Retinal pigment epithelial cell (primary cell): ENCODE data around the gene WWOX.

Experiments used
- DNase-seq: peaks from one replicate; pipeline ENCODE4 v3.0.0-alpha.2; 2010; ENCODE audit warnings: low read depth
- H3K4me3 ChIP-seq: 2 replicates; pipeline ENCODE4 v1.5.1; 2011; ENCODE audit warnings: mild to moderate bottlenecking, low read length, control low read depth, moderate library complexity
- TF ChIP-seq, protein P1 (sequence below): conservative IDR thresholded peaks from 2 replicates; pipeline ENCODE4 v1.5.1; 2011; ENCODE audit warnings: low read depth, low read length, control low read depth, inconsistent platforms

The WWOX gene

GRCh38 chr16:78516006-78516736 is 416.7 kb downstream of the WWOX start:
- H3K4me3 ChIP-seq, result no peak overlapping the region
- no peak for DNase-seq
- TF ChIP-seq, protein P1, sequence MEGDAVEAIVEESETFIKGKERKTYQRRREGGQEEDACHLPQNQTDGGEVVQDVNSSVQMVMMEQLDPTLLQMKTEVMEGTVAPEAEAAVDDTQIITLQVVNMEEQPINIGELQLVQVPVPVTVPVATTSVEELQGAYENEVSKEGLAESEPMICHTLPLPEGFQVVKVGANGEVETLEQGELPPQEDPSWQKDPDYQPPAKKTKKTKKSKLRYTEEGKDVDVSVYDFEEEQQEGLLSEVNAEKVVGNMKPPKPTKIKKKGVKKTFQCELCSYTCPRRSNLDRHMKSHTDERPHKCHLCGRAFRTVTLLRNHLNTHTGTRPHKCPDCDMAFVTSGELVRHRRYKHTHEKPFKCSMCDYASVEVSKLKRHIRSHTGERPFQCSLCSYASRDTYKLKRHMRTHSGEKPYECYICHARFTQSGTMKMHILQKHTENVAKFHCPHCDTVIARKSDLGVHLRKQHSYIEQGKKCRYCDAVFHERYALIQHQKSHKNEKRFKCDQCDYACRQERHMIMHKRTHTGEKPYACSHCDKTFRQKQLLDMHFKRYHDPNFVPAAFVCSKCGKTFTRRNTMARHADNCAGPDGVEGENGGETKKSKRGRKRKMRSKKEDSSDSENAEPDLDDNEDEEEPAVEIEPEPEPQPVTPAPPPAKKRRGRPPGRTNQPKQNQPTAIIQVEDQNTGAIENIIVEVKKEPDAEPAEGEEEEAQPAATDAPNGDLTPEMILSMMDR, result no peak

DNA sequence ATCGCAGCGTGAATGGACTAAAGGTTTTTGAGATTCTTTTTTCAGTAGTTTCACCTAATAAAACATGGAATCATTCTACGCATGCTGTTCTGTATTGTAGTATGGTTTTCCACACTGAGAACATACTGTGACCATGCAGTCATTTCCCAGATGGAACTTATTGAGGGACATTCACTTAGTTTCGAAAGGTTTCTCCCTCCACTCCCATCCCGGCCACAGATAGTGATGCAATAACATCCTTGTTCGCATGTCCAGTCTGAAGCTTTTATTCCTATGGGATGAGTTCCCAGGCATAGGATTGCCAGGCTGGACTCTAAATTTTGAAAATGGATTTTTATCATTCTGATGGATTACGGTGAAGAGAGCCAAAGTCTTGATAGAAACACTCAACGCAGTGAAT is 420.4 kb downstream of the WWOX start:
- DNase-seq, result no peak
- H3K4me3 ChIP-seq, result no peak overlapping the region

DNA sequence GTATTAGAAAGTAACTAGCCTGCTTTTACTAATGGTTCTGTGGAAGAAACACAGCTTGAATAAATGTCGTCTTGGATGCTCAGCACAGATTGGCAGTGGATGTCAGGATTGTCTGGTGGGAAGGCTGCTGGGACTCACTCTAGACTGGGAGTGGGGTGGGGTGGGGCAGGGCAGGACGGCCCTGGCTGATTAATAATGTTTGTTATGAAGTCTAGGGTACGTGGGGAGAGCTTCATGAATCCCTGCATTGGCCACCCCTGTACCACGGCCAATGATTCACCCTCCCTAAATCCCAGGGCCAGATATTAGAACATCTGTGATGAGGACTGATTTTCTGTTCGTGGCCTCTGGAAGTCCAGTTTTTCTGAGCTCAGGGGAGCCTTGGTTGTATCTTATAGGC is 421.0 kb downstream of the WWOX start:
- TF ChIP-seq, protein P1, result no peak
- no peak for DNase-seq
- no peak overlapping the region for H3K4me3 ChIP-seq

More for the DNA sequence above, 420.4 kb downstream of the WWOX start:
- TF ChIP-seq, protein P1, result no peak

GRCh38 chr16:78522327-78522726 is 422.9 kb downstream of the WWOX start:
- no peak for DNase-seq
- TF ChIP-seq, protein P1, result no peak
- no peak overlapping the region for H3K4me3 ChIP-seq

- DNase-seq, result no peak
- no peak overlapping the region for H3K4me3 ChIP-seq
- TF ChIP-seq, protein P1, result no peak
Measured at GRCh38 chr16:78523212-78523985, 423.9 kb downstream of the WWOX start.

DNA sequence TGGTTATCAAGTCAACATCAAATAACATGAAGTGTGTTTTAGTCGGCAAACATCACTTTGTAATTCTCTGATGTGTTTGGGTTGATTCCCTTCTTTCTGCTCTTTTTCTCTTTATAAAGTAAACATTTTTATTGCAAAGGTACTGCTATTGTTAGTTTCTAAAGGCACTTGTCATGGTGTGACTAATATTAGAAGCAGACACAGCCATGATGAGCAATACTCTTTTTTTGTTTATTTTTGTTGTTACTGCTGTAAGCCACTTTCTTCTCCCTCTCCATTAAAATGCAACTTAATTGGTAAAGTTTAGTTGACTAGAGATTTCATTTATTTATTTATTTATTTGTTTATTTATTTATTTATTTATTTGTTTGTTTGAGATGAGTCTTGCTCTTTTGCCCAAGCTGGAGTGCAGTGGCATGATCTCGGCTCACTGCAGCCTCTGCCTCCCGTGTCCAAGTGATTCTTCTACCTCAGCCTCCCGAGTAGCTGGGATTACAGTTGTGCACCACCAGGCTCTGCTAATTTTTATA is 424.7 kb downstream of the WWOX start:
- no peak overlapping the region for H3K4me3 ChIP-seq
- no peak for DNase-seq
- TF ChIP-seq, protein P1, result no peak
